ENCODE results near the gene GNAS-AS1.
"Not testable (repeated sequence)": the region's sequence is repeated elsewhere in the genome, so short reads cannot be mapped to it uniquely, and the experiment has no call there.

Gene GNAS-AS1

DNA sequence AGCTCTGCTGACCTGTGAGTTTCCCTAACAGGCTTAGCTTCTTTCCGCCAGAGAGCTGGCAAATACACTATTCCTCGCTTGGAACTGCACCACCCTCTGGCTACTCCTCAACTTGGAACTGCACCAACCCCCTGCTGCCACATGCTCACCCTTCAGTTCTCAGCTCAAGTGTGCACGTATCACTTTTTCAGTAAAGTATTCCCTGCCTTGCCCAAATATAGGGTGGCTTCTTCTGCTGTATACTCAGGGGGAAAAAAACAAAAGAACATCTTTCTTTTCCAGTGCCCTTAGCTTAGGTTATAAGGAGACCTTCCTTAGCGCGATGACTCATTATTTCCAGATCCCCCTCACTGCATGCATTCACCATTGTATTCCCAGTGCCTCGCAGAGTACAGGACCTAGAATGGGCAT is 21.2 kb downstream of the GNAS-AS1 start:
- DNase-seq: no peak

DNA sequence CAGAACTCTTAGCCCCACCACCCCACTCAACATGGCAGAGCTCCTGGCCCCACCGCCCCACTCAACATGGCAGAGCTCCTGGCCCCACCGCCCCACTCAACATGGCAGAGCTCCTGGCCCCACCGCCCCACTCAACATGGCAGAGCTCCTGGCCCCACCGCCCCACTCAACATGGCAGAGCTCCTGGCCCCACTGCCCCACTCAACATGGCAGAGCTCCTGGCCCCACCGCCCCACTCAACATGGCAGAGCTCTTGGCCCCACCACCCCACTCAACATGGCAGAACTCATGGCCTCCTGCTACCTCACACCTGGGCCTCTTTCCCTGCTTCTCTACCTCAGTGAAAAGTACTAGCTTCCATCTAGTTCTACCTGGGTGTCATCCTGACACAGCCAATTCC is 21.9 kb downstream of the GNAS-AS1 start:
- not testable (repeated sequence) for DNase-seq

DNA sequence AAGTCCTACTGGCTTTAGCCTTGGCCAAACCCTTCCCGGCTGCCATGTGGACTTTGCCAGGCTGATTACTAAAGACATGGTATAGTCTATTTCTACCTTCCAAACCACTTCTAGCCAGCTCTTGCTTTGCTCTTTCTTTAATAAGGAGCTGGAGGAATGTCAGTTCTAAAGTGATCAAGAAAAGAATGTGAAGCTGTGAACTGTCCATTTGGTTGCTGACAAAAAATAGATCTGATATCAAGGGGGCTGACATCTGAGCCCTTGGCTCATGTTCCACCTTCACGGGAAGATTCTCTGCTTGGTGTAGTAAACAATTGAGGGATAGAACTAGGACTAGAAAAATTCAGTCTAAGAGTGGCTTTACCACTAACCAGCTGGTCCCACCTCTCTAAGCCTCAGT is 22.6 kb downstream of the GNAS-AS1 start:
- DNase-seq: no peak

DNA sequence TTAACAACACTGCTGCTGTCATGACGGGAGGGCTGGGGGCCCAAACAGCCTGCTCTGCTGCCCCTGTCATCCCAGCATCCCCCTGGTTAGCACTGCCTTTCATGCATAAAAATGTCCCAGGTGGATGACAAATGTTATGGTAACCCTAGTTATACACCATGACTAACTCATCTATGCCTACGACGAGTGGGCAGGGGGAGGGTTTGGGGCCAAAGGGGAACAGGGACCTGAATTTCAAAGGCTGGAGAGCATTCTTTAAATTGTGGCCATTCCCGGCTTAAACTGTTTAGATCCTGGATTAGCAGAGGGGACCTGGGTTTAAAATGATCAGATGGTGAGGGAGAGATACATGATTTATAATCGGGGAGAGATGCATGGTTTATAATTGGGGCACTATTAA is 24.4 kb downstream of the GNAS-AS1 start:
- DNase-seq: no peak

DNA sequence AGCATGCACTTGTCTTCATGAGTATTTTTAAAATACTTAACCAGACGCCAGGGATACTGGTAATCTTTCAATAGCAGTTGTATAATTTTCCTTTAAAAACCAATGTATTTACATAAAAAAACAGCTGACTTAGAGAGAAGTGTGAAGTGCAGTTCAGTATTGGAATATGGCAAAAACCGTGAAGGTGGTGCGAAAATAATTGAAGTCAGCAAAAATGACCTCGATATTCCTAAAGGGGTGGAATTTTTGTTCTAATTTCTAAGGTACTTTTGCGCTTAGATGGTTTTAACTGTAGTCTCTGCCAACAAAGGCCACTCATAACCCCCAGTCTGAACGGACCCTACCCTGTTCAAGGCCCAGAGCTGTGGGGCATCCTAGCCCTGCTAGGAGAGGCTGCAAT is 25.3 kb downstream of the GNAS-AS1 start:
- DNase-seq: no peak

DNA sequence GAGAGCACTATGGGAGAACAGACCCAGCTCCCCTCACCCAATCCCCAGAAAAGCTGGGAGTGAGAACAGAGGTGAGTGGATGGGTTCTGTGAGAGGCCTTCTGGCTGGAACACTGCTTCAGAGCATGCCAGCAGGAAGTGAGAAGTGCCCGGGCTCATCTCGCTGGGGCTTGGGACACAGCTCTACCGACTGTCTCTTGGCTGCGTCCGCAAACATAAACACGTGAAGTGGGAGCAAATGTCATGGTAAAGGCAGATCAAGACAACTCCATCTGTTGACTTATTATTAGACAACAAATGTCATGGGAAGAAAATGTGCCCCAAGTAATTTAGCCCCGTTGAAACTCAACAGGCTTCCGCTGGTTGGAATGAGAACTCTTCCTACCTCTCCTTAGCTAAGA is 25.9 kb downstream of the GNAS-AS1 start:
- DNase-seq: no peak

DNA sequence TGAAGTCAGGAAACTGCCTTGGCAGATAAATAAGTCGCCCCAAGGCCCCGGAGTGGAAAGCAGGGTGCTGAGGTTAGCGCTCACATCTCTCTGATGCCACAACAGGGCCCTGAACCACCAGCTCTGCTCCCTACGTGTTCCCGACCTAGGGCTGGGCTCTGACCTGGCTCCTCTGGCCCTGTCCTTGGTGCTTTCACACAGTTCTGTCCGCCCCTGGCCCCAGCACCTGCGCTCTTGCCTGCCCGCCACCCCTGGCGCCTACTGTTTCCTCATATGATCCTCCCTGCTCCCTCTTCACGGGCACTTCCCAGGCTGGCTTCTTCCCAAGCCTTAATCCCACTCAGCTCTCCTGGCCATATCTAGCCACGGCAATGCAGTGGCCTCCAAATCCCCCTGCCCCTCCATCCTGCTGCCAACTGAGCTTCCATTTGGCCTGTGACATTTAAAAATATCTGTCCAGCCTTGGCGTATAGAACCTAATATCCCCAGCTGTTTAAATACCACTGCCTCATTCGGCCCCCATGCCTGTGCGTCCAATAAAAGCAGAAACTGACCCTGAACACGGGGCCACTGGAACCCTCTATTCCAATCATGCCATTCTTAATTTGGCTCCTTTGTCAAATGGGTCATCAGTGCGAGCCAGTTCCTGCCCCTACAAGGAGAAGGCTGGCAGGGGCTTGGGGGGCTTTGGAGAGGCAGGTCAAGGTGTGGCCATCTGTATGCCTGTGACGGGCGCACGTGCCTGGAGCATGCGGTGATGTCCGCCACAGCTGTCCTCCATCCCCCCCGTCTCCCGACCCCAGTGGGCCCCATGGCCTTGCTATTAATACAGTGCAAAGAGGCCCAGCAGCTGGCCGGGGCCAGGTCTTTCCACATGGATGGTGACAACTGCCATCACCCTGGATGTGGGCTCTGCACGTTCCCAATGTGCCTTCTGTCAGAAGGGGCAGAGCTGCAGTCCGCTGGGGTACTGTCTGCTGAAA is 27.7 kb downstream of the GNAS-AS1 start:
- DNase-seq: no peak

DNA sequence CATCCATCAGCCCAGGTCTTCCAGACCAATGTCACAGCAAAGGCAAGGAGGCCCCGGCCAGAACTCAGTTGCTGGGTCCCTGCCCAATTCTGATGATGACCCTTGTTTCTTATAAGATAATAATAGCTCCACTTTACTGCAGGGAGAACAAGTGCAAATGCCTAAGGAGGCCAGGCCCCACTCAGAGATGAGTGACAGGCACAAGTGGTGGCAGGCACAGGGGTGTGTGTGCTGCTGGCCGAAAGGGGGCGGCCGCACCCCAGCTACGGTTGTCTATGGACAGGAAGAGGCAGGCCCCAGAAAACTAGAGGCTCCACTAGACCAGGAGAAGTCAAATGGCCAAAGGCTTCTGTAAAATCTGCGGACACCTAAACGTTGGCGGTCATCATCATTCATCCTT is 28.6 kb downstream of the GNAS-AS1 start:
- DNase-seq: no peak

DNA sequence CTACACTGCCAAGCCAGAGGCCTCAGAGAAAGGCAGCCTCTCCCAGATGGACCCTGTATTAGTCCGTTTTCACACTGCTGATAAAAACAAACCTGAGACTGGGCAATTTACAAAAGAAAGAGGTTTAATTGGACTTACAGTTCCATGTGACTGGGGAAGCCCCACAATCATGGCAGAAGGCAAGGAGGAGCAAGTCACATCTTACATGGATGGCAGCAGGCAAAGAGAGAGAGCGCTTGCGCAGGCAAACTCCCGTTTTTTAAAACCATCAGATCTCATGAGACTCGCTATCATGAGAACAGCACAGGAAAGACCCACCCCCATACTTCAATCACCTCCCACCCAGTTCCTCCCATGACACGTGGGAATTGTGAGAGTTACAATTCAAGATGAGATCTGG is 30.2 kb downstream of the GNAS-AS1 start:
- not testable (repeated sequence) for DNase-seq

DNA sequence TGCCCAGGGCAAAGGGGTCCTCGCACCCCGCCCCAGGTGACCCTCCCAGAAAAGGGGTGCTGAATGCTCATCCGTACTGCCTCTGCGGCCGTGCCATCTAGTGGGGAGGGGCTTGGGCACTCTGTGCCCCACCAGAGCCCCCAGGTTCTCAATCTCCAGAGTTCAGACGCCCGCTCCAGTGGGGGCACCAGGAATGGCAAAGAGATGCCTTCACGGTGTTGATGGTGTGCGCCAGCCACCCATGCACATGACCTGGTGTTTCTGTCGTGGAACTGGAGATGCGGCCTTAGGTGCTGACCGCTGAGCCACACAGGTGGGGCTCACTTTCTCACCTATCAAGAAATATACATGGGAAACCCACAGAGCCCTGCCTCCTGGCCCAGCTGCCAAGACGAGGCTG is 30.8 kb downstream of the GNAS-AS1 start:
- DNase-seq: no peak

DNA sequence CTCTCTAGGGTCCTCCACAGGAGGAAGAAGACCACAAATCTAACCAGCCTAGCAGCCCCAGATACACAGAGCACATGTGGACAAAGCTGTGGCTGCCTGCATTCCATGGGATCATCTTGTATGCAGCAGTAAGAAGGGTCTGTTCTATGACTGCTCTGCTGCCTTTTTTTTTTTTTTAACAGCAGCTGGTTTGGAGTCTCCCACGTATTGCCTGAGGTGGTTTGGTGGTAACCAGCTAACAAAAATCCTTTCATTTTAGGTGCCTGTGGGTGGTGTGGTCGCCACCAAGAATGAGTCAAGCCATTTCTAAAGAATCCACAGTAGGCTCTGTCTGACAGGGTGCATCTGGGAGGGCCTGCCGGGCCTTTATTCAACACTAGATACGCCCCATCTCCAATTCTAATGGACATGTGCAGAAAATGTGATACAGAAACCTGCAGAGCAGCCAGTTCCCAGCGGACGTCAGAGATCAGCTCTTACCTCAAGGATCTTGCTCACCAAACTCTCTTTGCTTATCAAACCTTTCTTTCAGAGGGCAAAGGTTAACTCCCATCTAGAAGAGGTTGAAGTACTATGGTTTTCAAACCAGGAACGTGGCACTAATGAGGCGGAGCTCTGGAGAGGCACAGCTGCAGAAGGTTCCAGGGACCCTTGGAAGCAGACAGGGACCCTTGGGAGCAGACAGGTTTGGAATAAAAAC is 32.0 kb downstream of the GNAS-AS1 start:
- peak; percentile 59 to 71 for DNase-seq

DNA sequence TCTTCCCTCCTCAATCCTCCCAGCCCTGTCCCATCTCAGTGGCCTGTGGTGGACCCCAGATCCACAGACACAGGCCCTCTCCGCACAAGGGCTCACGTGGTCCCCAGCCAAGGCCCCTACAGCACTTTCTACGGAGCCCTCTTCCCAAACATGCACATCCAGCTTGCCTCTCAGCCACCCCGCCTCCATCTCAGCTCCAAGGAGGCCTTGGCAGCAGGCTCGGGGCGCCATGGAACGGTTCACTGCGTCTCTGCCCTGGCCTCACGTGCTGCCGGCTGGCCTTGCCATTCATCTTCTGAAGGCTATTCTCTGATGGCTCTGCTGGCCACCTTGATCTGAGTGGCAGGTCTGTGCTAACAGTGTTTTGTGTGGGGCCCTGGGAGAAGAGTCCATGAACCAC is 33.0 kb downstream of the GNAS-AS1 start:
- no peak for DNase-seq

DNA sequence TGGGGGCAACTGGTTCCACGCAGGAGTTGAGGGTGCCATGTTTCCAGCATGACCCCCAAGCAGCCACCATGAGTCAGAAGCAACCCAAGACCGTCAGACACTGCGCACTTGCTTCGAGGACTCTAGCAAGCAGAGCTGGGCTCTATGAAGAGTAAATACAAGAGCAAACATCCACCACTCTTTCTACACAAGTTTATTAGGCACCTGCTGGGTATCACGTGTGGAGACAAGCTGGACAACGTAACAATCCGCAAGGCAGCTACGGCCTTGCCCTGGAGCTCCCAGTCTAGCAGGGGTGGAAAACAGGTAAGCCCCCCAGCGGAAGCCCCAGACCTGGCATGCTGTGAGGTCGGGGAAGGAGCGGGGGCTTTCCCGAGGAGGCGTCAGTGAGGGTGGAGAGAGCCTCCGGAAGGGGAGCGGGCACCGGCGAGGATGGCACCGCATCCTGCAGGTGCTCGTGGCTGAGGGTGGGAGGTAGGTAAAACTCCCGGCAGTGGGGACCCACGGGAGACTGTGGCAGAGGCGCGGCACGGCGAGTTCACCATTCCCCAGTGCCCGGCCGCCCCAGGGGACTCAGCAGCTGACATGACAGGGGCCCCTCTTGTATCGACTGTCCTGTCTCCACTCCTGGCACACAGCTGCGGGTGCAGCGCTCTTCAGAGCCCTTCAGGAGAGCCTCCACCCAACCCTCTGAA is 33.6 kb downstream of the GNAS-AS1 start:
- no peak for DNase-seq

DNA sequence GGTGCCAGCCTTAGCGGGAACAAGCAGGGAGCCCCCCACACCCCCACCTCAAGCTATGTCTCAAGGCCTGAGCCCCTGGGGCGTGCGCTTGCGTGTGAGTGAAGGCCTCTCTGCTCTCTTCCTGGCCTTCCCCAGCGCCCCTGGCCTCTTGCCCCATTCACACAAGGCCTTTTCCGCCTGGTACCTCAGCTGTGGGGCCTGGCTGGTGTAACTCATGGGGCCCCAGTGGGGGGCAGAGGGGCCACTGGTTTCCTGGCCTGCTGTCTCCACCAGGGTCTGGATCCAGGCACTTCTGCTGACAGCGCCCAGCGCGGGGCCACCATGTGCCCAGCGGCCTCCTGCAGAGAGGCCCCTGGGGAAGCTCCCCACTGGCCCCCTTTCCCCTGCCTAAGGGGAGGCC is 34.7 kb downstream of the GNAS-AS1 start:
- no peak for DNase-seq

DNA sequence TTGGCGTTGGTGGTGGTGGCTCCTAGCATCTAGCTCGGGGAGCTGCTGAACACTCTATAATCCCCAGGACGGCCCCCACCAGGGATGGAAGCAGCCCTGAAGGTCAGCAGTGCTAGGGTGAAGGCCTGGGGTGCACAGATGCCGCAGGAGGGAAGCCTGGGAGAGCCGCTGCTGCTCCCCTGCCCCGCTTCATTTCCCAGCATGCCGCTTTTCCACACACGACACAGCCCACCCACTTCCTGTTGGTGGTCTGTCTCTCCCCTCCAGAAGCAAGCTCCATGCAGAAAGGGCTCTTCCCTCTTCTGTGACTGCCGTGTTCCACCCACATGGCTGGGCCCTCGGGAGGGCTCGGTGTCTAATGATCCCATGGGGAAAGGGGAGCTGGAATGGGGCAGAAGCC is 35.3 kb downstream of the GNAS-AS1 start:
- DNase-seq: no peak

DNA sequence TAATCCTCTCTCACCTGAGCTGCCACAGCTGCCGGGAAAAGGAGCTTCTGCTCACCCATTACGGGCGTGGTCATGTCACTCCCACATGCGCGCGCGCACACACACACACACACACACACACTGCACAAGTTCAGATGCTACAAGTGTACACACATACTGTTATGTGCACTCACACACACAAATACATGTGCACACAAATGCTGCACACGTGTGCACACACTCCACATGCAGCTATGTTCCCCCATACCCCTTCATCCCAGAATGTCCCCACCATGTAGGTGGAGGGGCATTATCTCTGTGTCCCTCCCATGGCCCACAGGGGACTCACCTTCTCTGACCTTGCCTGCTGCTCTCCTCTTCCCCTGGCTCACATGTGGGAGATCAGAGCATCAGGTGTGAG is 37.3 kb downstream of the GNAS-AS1 start:
- DNase-seq: no peak

DNA sequence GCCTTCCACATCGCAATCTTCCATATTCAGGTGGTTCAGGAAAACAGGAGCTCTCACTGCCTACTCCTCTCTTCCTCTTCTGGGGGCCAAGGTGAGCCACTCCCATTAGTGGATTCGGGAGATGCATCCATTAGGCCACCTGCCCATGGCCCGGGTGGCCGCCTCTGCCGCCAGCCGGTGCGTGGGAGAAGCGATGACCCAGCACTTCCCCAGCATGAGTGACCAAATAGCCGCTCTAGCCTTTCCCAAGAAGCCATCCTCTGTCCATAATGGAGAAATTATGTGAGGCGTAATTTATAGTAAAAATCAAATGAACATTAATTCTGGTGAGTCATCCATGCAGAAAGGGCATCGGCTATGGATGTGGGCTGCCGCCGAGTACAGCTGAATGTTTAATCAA is 39.4 kb downstream of the GNAS-AS1 start:
- DNase-seq: no peak

DNA sequence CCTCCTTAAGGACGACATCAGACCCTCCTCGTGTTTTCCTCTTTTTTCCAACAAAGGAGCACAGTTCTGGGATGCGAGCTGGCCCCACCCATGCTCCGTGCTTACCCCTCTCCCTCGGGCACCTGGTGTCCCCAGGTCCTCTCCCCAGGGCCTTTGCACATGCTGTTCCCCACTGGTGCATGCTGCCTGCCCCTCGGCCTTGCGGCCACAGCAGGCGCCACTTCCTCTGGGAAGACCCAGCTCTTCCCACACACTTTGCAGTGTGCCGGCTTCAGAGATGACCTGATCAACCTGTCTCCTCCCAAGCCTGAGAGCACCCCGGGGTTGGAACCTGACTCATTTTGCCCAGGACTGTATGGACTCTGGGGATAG is 39.8 kb downstream of the GNAS-AS1 start:
- no peak for DNase-seq

DNA sequence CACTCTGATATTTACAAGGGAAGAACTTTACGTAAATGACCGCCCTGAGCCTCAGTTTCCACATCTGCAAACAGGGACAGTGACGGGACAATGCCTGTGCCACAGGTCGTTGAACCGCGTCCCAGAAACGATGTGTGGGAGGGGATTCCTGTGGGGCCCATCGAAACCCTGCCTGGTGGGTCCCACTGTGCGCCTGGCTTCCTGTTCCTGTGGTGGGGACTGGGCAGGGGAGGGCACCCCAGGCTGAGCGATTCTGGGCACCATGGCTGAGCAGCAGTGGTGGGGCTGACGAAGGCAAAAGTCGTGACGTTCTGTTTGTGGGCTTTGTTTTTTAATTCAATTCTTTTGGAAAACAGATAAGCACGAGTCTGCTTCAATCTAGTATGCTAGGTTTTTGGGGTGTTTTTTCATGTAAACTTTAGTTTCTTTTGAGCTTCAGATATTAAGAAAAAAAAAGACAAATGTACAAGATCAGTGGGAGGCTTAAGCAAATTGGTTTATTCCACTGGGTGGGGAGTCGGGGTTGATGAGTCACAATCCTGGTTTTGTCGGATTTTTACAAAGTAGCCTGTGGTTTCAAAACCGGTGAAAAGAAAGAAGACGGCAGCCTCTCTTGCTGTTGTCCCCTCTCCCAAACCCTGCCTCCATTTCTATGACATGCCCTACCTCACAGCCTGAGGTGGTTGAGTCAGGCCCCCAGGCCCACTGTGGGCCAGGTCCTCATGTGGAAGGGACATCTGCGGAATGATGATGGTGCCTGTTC is 40.4 kb downstream of the GNAS-AS1 start:
- DNase-seq: no peak

DNA sequence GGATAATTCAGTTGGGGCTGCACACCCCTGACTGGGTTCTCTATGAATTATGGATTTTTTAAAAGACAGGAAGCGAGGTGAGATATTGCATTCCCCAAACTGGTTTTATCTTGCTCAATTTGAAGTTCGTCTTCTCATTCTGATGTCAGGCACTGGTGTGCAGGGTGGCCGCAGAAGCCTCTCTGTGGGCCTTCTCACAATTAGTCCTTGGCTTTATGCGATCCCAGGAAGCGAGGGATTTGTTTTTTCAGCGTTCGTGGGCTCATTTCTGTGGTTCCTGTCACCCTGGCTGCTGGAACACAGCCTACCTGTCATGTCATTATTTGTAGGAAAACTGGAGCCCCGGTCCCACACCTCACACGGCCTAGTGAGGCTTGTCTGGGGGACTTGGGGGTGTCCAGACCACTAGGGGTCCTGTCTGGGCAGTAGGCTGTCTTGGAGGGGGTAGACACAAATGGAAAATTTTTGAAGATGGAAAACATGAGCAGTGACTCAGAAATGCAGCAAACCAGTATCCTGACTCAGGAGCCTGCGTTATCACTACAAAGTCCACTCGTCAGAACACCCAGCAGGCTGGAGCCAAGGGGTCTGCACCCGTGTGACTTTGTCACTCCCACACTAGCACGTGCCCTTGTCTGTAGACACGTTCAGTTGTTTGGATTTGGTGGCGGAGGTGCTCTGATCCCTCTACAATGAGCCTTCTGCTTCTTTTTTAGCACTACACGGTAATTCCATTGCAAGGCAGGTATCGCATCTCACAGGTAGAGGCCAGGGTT is 42.2 kb downstream of the GNAS-AS1 start:
- no peak for DNase-seq

DNA sequence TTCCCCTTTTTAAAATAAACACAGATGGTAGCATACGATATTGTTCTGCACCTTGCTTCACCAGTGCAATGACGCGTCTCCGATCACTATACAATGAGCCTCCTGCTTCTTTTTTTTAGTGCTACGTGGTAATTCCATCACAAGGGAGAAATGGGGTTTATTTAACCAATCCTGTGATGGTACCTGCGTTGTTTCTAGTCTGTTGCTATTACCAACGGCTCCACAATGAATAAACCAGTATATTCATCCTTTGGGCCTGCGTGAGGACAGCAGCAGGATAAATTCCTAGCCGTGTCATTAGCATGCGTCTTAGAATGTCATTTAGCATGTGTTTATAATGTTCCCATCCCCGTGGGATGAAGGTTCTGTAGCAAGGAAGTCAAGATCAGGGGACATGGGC is 42.9 kb downstream of the GNAS-AS1 start:
- DNase-seq: no peak

DNA sequence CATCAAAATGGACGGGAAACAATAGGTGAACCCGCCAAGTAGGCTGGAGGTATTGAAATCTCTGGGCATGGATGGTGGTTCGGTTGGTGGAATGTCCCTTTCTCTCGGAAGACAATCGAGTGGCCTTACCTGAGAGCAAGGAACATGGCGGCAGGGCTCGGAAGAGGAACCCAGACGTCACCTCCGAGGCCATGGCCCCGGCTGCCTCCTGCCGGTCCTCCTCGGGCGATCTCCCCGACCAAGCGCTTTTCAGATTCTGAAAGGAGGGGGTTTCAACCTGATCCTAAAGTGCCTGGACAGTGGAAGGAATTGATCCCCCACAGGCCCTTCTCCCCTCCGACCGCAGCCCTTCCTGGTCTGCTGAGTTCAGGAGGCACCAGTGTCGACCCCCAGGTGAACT is 47.2 kb downstream of the GNAS-AS1 start:
- no peak for DNase-seq
